Measurements from ENCODE around the gene CISD2. TPM values are rescaled to one million over a fixed set of nuclear protein-coding genes. Genes with fewer than 3 reads are reported as not detected.

Gene CISD2
- total and polyA plus RNA-seq, 2 experiments from 2014 or later = 34.1 to 102 TPM

DNA sequence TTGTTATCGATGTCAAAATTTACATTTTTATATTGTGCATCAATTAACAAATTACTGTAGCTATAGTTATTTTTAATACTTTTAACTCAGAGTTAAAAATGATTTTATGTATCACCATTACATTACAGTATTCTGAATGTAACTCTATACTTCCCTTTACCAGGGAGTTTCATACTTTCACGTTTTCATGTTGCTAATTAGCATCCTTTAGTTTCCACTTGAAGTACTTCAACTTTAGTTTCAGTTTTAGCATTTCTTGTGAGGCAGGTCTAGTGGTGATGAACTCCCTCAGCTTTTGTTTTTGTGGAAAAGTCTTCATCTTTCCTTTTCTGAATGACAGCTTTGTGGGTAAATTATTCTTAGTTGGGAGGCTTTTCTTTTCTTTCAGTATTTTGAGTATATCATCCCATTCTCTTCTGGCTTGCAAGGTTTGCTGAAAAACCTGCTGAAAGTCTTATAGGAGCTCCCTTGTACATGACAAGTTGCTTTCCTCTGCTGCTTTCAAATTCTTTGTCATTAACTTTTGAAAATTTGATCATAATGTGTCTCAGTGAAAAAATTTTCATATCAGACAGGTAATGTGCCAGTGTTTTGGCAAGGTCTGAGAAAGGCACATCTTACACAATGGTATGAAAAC is 9.8 kb upstream of the CISD2 start (continued):
- TF ChIP-seq REST (IDR thresholded peaks at IDR 0.05; ENCODE audit: unreplicated experiment) = no peak

DNA sequence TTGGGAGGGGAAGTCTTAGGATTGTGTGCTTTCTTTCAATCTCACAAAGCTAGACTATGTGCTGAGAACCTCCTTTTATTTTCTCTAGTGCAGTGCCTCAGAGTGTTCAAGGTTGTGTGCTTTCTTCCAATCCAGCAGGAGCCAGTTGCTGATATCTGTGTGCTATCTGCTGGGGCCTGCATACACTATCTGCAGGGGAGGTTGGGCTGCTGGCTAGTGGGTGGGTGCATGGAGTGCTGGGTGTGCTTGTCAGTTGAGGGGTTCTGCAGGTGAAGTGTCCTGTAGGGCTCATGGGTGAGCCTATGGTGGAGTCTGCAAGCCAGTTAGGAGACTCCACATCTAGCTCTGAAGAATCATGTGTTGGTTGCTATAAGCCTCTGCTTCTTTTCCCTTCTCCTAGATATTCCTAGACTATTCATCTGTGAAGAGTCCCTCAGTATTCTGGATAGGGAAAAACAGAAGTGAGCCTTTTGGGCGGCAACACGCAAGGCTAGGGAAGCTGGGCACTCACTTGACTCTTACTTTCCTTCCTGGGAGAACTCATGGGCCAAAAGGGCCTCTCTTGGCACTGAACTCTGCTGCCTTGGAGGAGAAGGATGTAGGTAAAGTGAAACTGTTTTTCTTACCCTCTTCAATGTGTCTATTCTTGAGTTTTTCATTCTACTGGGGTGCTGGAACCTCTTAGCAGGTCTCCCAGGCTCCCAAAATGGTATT is 8.0 kb upstream of the CISD2 start:
- ATAC-seq (no peak), DNase-seq (ENCODE audit: low spot score) (no peak)
- peaks cover 21% of the 10 kb centered on the region for H3K9me3 Mint-ChIP-seq
- H3K4me1 ChIP-seq (ENCODE audit: insufficient read depth) = no peaks in the 10 kb centered on the region
- H3K27ac ChIP-seq (ENCODE audit: low read depth) = no peak overlapping the region
- TF ChIP-seq NANOG (IDR thresholded peaks at IDR 0.05; ENCODE audit: borderline replicate concordance) (no peak), ZNF331 (CRISPR knock-in tag; IDR thresholded peaks at IDR 0.05; ENCODE audit: low read depth) (no peak), CREB1 (CRISPR knock-in tag; IDR thresholded peaks at IDR 0.05; ENCODE audit: low read depth) (no peak), POLR2AphosphoS5 (IDR thresholded peaks at IDR 0.05; ENCODE audit: low read depth) (no peak)
- TF ChIP-seq, protein P1, sequence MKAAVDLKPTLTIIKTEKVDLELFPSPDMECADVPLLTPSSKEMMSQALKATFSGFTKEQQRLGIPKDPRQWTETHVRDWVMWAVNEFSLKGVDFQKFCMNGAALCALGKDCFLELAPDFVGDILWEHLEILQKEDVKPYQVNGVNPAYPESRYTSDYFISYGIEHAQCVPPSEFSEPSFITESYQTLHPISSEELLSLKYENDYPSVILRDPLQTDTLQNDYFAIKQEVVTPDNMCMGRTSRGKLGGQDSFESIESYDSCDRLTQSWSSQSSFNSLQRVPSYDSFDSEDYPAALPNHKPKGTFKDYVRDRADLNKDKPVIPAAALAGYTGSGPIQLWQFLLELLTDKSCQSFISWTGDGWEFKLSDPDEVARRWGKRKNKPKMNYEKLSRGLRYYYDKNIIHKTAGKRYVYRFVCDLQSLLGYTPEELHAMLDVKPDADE (IDR thresholded peaks at IDR 0.05) = no peak
- H3K36me3 ChIP-seq (ENCODE audit: insufficient read depth) = no peaks in the 10 kb centered on the region
- no peak overlapping the region for H2AFZ ChIP-seq
- H3K27me3 ChIP-seq (ENCODE audit: insufficient read depth) = no peaks in the 10 kb centered on the region
- no peak overlapping the region for H3K4me2 ChIP-seq
- peaks cover 29% of the 10 kb centered on the region for H3K79me2 ChIP-seq (replicated peaks; ENCODE audit: insufficient read depth)
- H3K27ac Mint-ChIP-seq = no peak overlapping the region
- H3K4me1 Mint-ChIP-seq = no peaks in the 10 kb centered on the region; the same call in 1 of the 3 replicates
- no peak overlapping the region for H3K4me3 Mint-ChIP-seq
- no peaks in the 10 kb centered on the region for H3K9me2 ChIP-seq (ENCODE audit: insufficient read depth)
- H3F3A ChIP-seq (replicated peaks; ENCODE audit: low read depth) = no peaks in the 10 kb centered on the region
- no peaks in the 10 kb centered on the region for H4K20me1 ChIP-seq (replicated peaks; ENCODE audit: insufficient read depth)
- H3K36me3 Mint-ChIP-seq (ENCODE audit: low read depth) = peaks cover 36% of the 10 kb centered on the region
- no peak overlapping the region for H3K4me3 ChIP-seq
- H3K27me3 Mint-ChIP-seq (ENCODE audit: insufficient read depth, low read depth, poor library complexity) = peaks cover 7% of the 10 kb centered on the region

- no peaks in the 10 kb centered on the region for H3K36me3 ChIP-seq (ENCODE audit: insufficient read depth)
- H3K79me2 ChIP-seq (replicated peaks; ENCODE audit: insufficient read depth) = peaks cover 41% of the 10 kb centered on the region
- Mint-ChIP-seq H3K4me3 (no peak overlapping the region), H3K9me3 (peaks cover 21% of the 10 kb centered on the region), H3K36me3 (ENCODE audit: low read depth) (peaks cover 36% of the 10 kb centered on the region), H3K4me1 (peaks cover 9% of the 10 kb centered on the region; the same call in 2 of the 3 replicates), H3K27me3 (ENCODE audit: insufficient read depth, low read depth, poor library complexity) (peaks cover 7% of the 10 kb centered on the region), H3K27ac (no peak overlapping the region)
- H3F3A ChIP-seq (replicated peaks; ENCODE audit: low read depth) = no peaks in the 10 kb centered on the region
- H3K4me2 ChIP-seq = no peak overlapping the region
- no peak for ATAC-seq
- no peak overlapping the region for H2AFZ ChIP-seq
- no peaks in the 10 kb centered on the region for H3K9me2 ChIP-seq (ENCODE audit: insufficient read depth)
- H4K20me1 ChIP-seq (replicated peaks; ENCODE audit: insufficient read depth) = no peaks in the 10 kb centered on the region
- no peaks in the 10 kb centered on the region for H3K4me1 ChIP-seq (ENCODE audit: insufficient read depth)
- H3K27ac ChIP-seq (ENCODE audit: low read depth) = no peak overlapping the region
- no peaks in the 10 kb centered on the region for H3K27me3 ChIP-seq (ENCODE audit: insufficient read depth)
- H3K4me3 ChIP-seq = no peak overlapping the region
- DNase-seq (ENCODE audit: low spot score) = no peak
- no peak for TF ChIP-seq ZNF462 (CRISPR knock-in tag; IDR thresholded peaks at IDR 0.05)
- TF ChIP-seq EZH2 (IDR thresholded peaks at IDR 0.05; ENCODE audit: low read depth, unreplicated experiment) = no peak
Measured at GRCh38 chr4:102862016-102862415, 6.8 kb upstream of the CISD2 start.
